HG03159 (cell line): ENCODE data around the gene ERC2.
A peak's percentile ranks its signal among the peaks of the same experiment; 100 is the strongest.

Experiments used
- ATAC-seq: cut with Tn5 transposase; IDR thresholded peaks from one replicate; pipeline ENCODE4 v1.9.1; 2021; ENCODE audit warnings: mild to moderate bottlenecking, moderate library complexity; ENCODE audit not compliant: unreplicated experiment

Gene ERC2

GRCh38 chr3:55611121-55611520 lies 857.1 kb downstream of the ERC2 start:
- ATAC-seq = no peak

- no peak for ATAC-seq
Measured at GRCh38 chr3:55609230-55609827, 858.9 kb downstream of the ERC2 start.

GRCh38 chr3:55608301-55608937 lies 859.8 kb downstream of the ERC2 start:
- ATAC-seq = no peak

GRCh38 chr3:55607844-55608243 lies 860.4 kb downstream of the ERC2 start:
- peak; percentile 84 for ATAC-seq

GRCh38 chr3:55607175-55607574 lies 861.1 kb downstream of the ERC2 start:
- ATAC-seq = no peak

GRCh38 chr3:55605443-55606236 lies 862.6 kb downstream of the ERC2 start:
- no peak for ATAC-seq

GRCh38 chr3:55604846-55605245 lies 863.4 kb downstream of the ERC2 start:
- no peak for ATAC-seq

GRCh38 chr3:55604402-55604801 lies 863.9 kb downstream of the ERC2 start:
- no peak for ATAC-seq

- no peak for ATAC-seq
Measured at GRCh38 chr3:55601366-55602080, 866.7 kb downstream of the ERC2 start.

GRCh38 chr3:55598224-55598623 lies 870.0 kb downstream of the ERC2 start:
- ATAC-seq = no peak

GRCh38 chr3:55597641-55598040 lies 870.6 kb downstream of the ERC2 start:
- ATAC-seq = no peak

GRCh38 chr3:55596212-55596611 lies 872.1 kb downstream of the ERC2 start:
- ATAC-seq = no peak

- ATAC-seq = no peak
Measured at GRCh38 chr3:55595420-55595819, 872.8 kb downstream of the ERC2 start.

- ATAC-seq = no peak
Measured at GRCh38 chr3:55592572-55592971, 875.7 kb downstream of the ERC2 start.

- no peak for ATAC-seq
Measured at GRCh38 chr3:55591888-55592287, 876.4 kb downstream of the ERC2 start.

GRCh38 chr3:55588146-55588765 lies 880.0 kb downstream of the ERC2 start:
- ATAC-seq = no peak

GRCh38 chr3:55585856-55586255 lies 882.4 kb downstream of the ERC2 start:
- no peak for ATAC-seq

- no peak for ATAC-seq
Measured at GRCh38 chr3:55584716-55585368, 883.4 kb downstream of the ERC2 start.

GRCh38 chr3:55584030-55584429 lies 884.2 kb downstream of the ERC2 start:
- ATAC-seq = no peak

- ATAC-seq = no peak
Measured at GRCh38 chr3:55583475-55583874, 884.8 kb downstream of the ERC2 start.

GRCh38 chr3:55579496-55579895 lies 888.8 kb downstream of the ERC2 start:
- ATAC-seq = no peak
